OCI-LY1 (cell line): Measurements from ENCODE around the gene CBX6.

ENCODE experiments used
- EZH2 ChIP-seq: fragments of 200-600 bp; sonication (generic), shearing (Covaris generic); IDR thresholded peaks from 2 replicates; pipeline ENCODE4 v1.8.0; 2017; ENCODE audit warnings: borderline replicate concordance, mixed run types, mild to moderate bottlenecking, antibody characterized with exemption, low read length, moderate library complexity, mixed read lengths
- TF ChIP-seq, protein P1 (sequence below): fragments of 200-600 bp; sonication (generic), shearing (Covaris generic); IDR thresholded peaks from 2 replicates; pipeline ENCODE4 v1.5.1; 2017; ENCODE audit warnings: mild to moderate bottlenecking, antibody characterized with exemption, low read length, moderate library complexity, mixed read lengths

- TF ChIP-seq, protein P1, sequence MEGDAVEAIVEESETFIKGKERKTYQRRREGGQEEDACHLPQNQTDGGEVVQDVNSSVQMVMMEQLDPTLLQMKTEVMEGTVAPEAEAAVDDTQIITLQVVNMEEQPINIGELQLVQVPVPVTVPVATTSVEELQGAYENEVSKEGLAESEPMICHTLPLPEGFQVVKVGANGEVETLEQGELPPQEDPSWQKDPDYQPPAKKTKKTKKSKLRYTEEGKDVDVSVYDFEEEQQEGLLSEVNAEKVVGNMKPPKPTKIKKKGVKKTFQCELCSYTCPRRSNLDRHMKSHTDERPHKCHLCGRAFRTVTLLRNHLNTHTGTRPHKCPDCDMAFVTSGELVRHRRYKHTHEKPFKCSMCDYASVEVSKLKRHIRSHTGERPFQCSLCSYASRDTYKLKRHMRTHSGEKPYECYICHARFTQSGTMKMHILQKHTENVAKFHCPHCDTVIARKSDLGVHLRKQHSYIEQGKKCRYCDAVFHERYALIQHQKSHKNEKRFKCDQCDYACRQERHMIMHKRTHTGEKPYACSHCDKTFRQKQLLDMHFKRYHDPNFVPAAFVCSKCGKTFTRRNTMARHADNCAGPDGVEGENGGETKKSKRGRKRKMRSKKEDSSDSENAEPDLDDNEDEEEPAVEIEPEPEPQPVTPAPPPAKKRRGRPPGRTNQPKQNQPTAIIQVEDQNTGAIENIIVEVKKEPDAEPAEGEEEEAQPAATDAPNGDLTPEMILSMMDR, result peak; percentile 92
- no peak for TF ChIP-seq EZH2
Measured at GRCh38 chr22:38868886-38869381, 3.1 kb downstream of the CBX6 start.
